SK-N-SH treated with all-trans-retinoic acid at 6 μM for 48 hours (cell line): ENCODE data around the gene DCTD.
"Not testable (repeated sequence)": the region's sequence is repeated elsewhere in the genome, so short reads cannot be mapped to it uniquely, and the experiment has no call there.

Source experiments
- ATAC-seq: fragments of 200-7000 bp; cut with Tn5 transposase; 3 replicates; pipeline ENCODE4 v1.9.1; 2020; ENCODE audit warnings: mild to moderate bottlenecking, moderate library complexity
- ARNTL ChIP-seq: fragments of 450-650 bp; formaldehyde crosslinking; IDR thresholded peaks from 2 replicates; pipeline ENCODE4 v1.5.0; 2020; ENCODE audit warnings: low read depth, mild to moderate bottlenecking, moderate library complexity, borderline replicate concordance
- BACH2 ChIP-seq: fragments of 250-450 bp; sonication (Bioruptor Pico); IDR thresholded peaks from 2 replicates; pipeline ENCODE4 v1.9.0; 2021; ENCODE audit warnings: mild to moderate bottlenecking, borderline replicate concordance
- CREB5 ChIP-seq: fragments of 250-450 bp; sonication (Bioruptor Pico); IDR thresholded peaks from 2 replicates; pipeline ENCODE4 v1.5.1; 2020; ENCODE audit warnings: low read depth, mild to moderate bottlenecking, moderate library complexity
- CSDC2 ChIP-seq: fragments of 250-450 bp; sonication (Bioruptor Pico); IDR thresholded peaks from 2 replicates; pipeline ENCODE4 v1.5.0; 2020; ENCODE audit warnings: mild to moderate bottlenecking, moderate library complexity
- CSRNP3 ChIP-seq: fragments of 250-450 bp; sonication (Bioruptor Pico); IDR thresholded peaks from 2 replicates; pipeline ENCODE4 v1.5.1; 2021; ENCODE audit warnings: mild to moderate bottlenecking, moderate library complexity
- ESRRG ChIP-seq: fragments of 250-450 bp; sonication (Bioruptor Pico); IDR thresholded peaks from 2 replicates; pipeline ENCODE4 v1.6.1; 2021; ENCODE audit warnings: mild to moderate bottlenecking
- GLIS3 ChIP-seq: fragments of 250-450 bp; sonication (Bioruptor Pico); IDR thresholded peaks from 2 replicates; pipeline ENCODE4 v1.5.0; 2020; ENCODE audit warnings: mild to moderate bottlenecking, moderate library complexity
- ISL1 ChIP-seq: fragments of 250-450 bp; sonication (Bioruptor Pico); IDR thresholded peaks from 2 replicates; pipeline ENCODE4 v2.1.2; 2022; ENCODE audit warnings: mild to moderate bottlenecking, moderate library complexity
- OSR1 ChIP-seq: fragments of 250-450 bp; sonication (Bioruptor Pico); IDR thresholded peaks from 2 replicates; pipeline ENCODE4 v1.8.0; 2022; ENCODE audit warnings: moderate library complexity, mild to moderate bottlenecking, inconsistent platforms
- POU6F1 ChIP-seq: fragments of 250-450 bp; sonication (Bioruptor Pico); IDR thresholded peaks from 2 replicates; pipeline ENCODE4 v1.8.0; 2021; ENCODE audit warnings: low read depth, mild to moderate bottlenecking, moderate library complexity, borderline replicate concordance
- PPARA ChIP-seq: fragments of 250-450 bp; sonication (Bioruptor Pico); IDR thresholded peaks from 2 replicates; pipeline ENCODE4 v1.5.0; 2020; ENCODE audit warnings: mild to moderate bottlenecking, borderline replicate concordance
- RARB ChIP-seq: fragments of 250-450 bp; sonication (Bioruptor Pico); IDR thresholded peaks from 2 replicates; pipeline ENCODE4 v1.8.0; 2021; ENCODE audit warnings: mild to moderate bottlenecking, moderate library complexity
- SNAI2 ChIP-seq: fragments of 250-450 bp; sonication (Bioruptor Pico); IDR thresholded peaks from 2 replicates; pipeline ENCODE4 v1.5.0; 2020; ENCODE audit warnings: mild to moderate bottlenecking, moderate library complexity
- TSHZ2 ChIP-seq: fragments of 250-450 bp; sonication (Bioruptor Pico); IDR thresholded peaks from 2 replicates; pipeline ENCODE4 v1.5.0; 2020; ENCODE audit warnings: mild to moderate bottlenecking, moderate library complexity
- ZC3H10 ChIP-seq: fragments of 250-450 bp; sonication (Bioruptor Pico); IDR thresholded peaks from 2 replicates; pipeline ENCODE4 v1.5.1; 2021; ENCODE audit warnings: mild to moderate bottlenecking, moderate library complexity
- ZFP3 ChIP-seq: fragments of 250-450 bp; sonication (Bioruptor Pico); IDR thresholded peaks from 2 replicates; pipeline ENCODE4 v1.5.0; 2020; ENCODE audit warnings: mild to moderate bottlenecking, moderate library complexity
- ZFP30 ChIP-seq: fragments of 450-650 bp; formaldehyde crosslinking; IDR thresholded peaks from 2 replicates; pipeline ENCODE4 v1.5.0; 2022; ENCODE audit warnings: mild to moderate bottlenecking, moderate library complexity
- ZNF565 ChIP-seq: fragments of 450-650 bp; formaldehyde crosslinking; conservative IDR thresholded peaks from 2 replicates; pipeline ENCODE4 v1.5.0; 2020; ENCODE audit warnings: low read depth, mild to moderate bottlenecking, moderate library complexity
- ZNF70 ChIP-seq: fragments of 450-650 bp; formaldehyde crosslinking; IDR thresholded peaks from 2 replicates; pipeline ENCODE4 v1.5.0; 2020; ENCODE audit warnings: mild to moderate bottlenecking, moderate library complexity
- ZNF8 ChIP-seq: fragments of 450-650 bp; formaldehyde crosslinking; IDR thresholded peaks from 2 replicates; pipeline ENCODE4 v1.5.0; 2020; ENCODE audit warnings: mild to moderate bottlenecking, moderate library complexity

Gene DCTD

GRCh38 chr4:182903013-182903412 lies 14.2 kb downstream of the DCTD start:
- no peak for ATAC-seq
- TF ChIP-seq ESRRG (no peak), ZC3H10 (no peak), RARB (CRISPR knock-in tag) (no peak), POU6F1 (no peak), CSRNP3 (CRISPR knock-in tag) (no peak), ISL1 (CRISPR knock-in tag) (no peak), ZFP3 (CRISPR knock-in tag) (no peak), GLIS3 (CRISPR knock-in tag) (no peak), BACH2 (no peak), TSHZ2 (CRISPR knock-in tag) (no peak)
- TF ChIP-seq, all 23 proteins: peak for 0

GRCh38 chr4:182901337-182901736 lies 15.8 kb downstream of the DCTD start:
- TF ChIP-seq ESRRG = no peak
- no peak for TF ChIP-seq PPARA (CRISPR knock-in tag)
- TF ChIP-seq ZFP30 (CRISPR knock-in tag) = no peak
- no peak for TF ChIP-seq TSHZ2 (CRISPR knock-in tag)
- no peak for TF ChIP-seq ZNF70 (CRISPR knock-in tag)
- no peak for TF ChIP-seq ZNF8 (CRISPR knock-in tag)
- no peak for TF ChIP-seq OSR1 (CRISPR knock-in tag)
- TF ChIP-seq SNAI2 (CRISPR knock-in tag) = no peak
- no peak for TF ChIP-seq ARNTL
- no peak for ATAC-seq

GRCh38 chr4:182900021-182900420 lies 17.2 kb downstream of the DCTD start:
- not testable (repeated sequence) for ATAC-seq

- TF ChIP-seq GLIS3 (CRISPR knock-in tag) (no peak), ZNF565 (CRISPR knock-in tag) (no peak), RARB (CRISPR knock-in tag) (no peak), OSR1 (CRISPR knock-in tag) (no peak), ISL1 (CRISPR knock-in tag) (no peak), CREB5 (CRISPR knock-in tag) (no peak), BACH2 (no peak), POU6F1 (no peak), CSDC2 (CRISPR knock-in tag) (no peak), ARNTL (no peak), ZNF70 (CRISPR knock-in tag) (no peak), ZFP3 (CRISPR knock-in tag) (no peak), ZC3H10 (no peak), SNAI2 (CRISPR knock-in tag) (no peak), ZNF8 (CRISPR knock-in tag) (no peak), ZFP30 (CRISPR knock-in tag) (no peak)
- no peak for ATAC-seq
Observed at GRCh38 chr4:182898479-182898799, 18.7 kb downstream of the DCTD start.
